PFSK-1 (cell line): ENCODE data around the gene COL23A1.

ENCODE experiments used
- FOXP2 ChIP-seq: optimal IDR thresholded peaks from 2 replicates; pipeline ENCODE3; 2011; ENCODE audit warnings: borderline replicate concordance, control low read depth, inconsistent platforms; ENCODE audit not compliant: insufficient read depth; ENCODE audit errors: extremely low read length, extremely low read depth
- POLR2AphosphoS5 ChIP-seq: IDR thresholded peaks from 2 replicates; pipeline ENCODE4 v1.6.1; 2012; ENCODE audit warnings: low read depth, mild to moderate bottlenecking, control low read depth, low read length, moderate library complexity
- REST ChIP-seq, 2 experiments: IDR thresholded peaks; 2 replicates each; pipeline versions ENCODE4 v1.6.1 to v1.8.0; 2011 to 2012; ENCODE audit warnings: low read depth in 2 of 2, low read length in 2 of 2, control low read depth in 1 of 2, inconsistent platforms in 1 of 2, mild to moderate bottlenecking in 1 of 2, moderate library complexity in 1 of 2; ENCODE audit not compliant: insufficient read depth in 1 of 2
- SIN3A ChIP-seq: IDR thresholded peaks from 2 replicates; pipeline ENCODE4 v1.6.1; 2012; ENCODE audit warnings: mild to moderate bottlenecking, low read length, moderate library complexity, borderline replicate concordance; ENCODE audit not compliant: insufficient read depth
- TAF1 ChIP-seq: IDR thresholded peaks from 2 replicates; pipeline ENCODE4 v1.6.1; 2012; ENCODE audit warnings: low read length, control low read depth, borderline replicate concordance; ENCODE audit not compliant: insufficient read depth

COL23A1 gene

GRCh38 chr5:178536541-178537466, 53.4 kb downstream of the COL23A1 start:
- no peak for TF ChIP-seq POLR2AphosphoS5
- no peak for TF ChIP-seq SIN3A
- no peak for TF ChIP-seq REST (IDR thresholded peaks at IDR 0.05; ENCODE audit: insufficient read depth in 1 of 2, low read depth in 2 of 2, low read length in 2 of 2)
- TF ChIP-seq FOXP2, result no peak
- no peak for TF ChIP-seq TAF1

- TF ChIP-seq SIN3A (no peak), POLR2AphosphoS5 (no peak), TAF1 (no peak), FOXP2 (no peak), REST (IDR thresholded peaks at IDR 0.05; ENCODE audit: insufficient read depth in 1 of 2, low read depth in 2 of 2, low read length in 2 of 2) (no peak)
Observed at GRCh38 chr5:178535299-178536175, 54.7 kb downstream of the COL23A1 start.

- TF ChIP-seq REST (IDR thresholded peaks at IDR 0.05; ENCODE audit: insufficient read depth in 1 of 2, low read depth in 2 of 2, low read length in 2 of 2) (no peak), FOXP2 (no peak), TAF1 (no peak), SIN3A (no peak), POLR2AphosphoS5 (no peak)
Observed at GRCh38 chr5:178533136-178533535, 57.1 kb downstream of the COL23A1 start.

GRCh38 chr5:178532666-178533065, 57.5 kb downstream of the COL23A1 start:
- TF ChIP-seq SIN3A (no peak), FOXP2 (no peak), TAF1 (no peak), POLR2AphosphoS5 (no peak), REST (IDR thresholded peaks at IDR 0.05; ENCODE audit: insufficient read depth in 1 of 2, low read depth in 2 of 2, low read length in 2 of 2) (no peak)
